OCI-LY1 (cell line): ENCODE data around the gene STK39.

Experiments
- H2AFZ ChIP-seq: fragments of 200-600 bp; sonication (generic), shearing (Covaris generic); 2 replicates; pipeline ENCODE4 v1.6.0; 2014; ENCODE audit warnings: antibody characterized with exemption, mild to moderate bottlenecking, low read length
- H3F3A ChIP-seq: fragments of 200-600 bp; sonication (generic), shearing (Covaris generic); 2 replicates; pipeline ENCODE4 v1.6.0; 2014; ENCODE audit warnings: mild to moderate bottlenecking, antibody characterized with exemption, low read length, moderate library complexity; ENCODE audit not compliant: insufficient read depth
- H3K27ac ChIP-seq: fragments of 200-600 bp; sonication (generic); 2 replicates; pipeline ENCODE4 v1.5.1; 2014; ENCODE audit warnings: low read length, mixed run types, mild to moderate bottlenecking, low read depth; ENCODE audit not compliant: poor library complexity, severe bottlenecking
- H3K27me3 ChIP-seq: fragments of 200-600 bp; sonication (generic); 2 replicates; pipeline ENCODE4 v1.6.0; 2014; ENCODE audit warnings: antibody characterized with exemption, mild to moderate bottlenecking, low read length, moderate library complexity; ENCODE audit not compliant: insufficient read depth
- H3K36me3 ChIP-seq: fragments of 200-600 bp; sonication (generic); 2 replicates; pipeline ENCODE4 v1.6.1; 2014; ENCODE audit warnings: mild to moderate bottlenecking, antibody characterized with exemption, low read length, moderate library complexity, mixed read lengths; ENCODE audit not compliant: insufficient read depth
- H3K4me1 ChIP-seq: fragments of 200-600 bp; sonication (generic); 2 replicates; pipeline ENCODE4 v1.5.1; 2014; ENCODE audit warnings: mild to moderate bottlenecking, low read length, moderate library complexity; ENCODE audit not compliant: insufficient read depth, severe bottlenecking
- H3K4me2 ChIP-seq: fragments of 200-600 bp; sonication (generic), shearing (Covaris generic); 2 replicates; pipeline ENCODE4 v1.6.1; 2014; ENCODE audit warnings: low read length
- H3K4me3 ChIP-seq: fragments of 200-600 bp; sonication (generic); 2 replicates; pipeline ENCODE4 v1.5.1; 2014; ENCODE audit warnings: low read length, low read depth, mild to moderate bottlenecking, mixed read lengths; ENCODE audit not compliant: poor library complexity, severe bottlenecking
- H3K79me2 ChIP-seq: fragments of 200-600 bp; shearing (Covaris generic); 2 replicates; pipeline ENCODE4 v1.6.1; 2016; ENCODE audit warnings: mixed run types, low read length, mixed read lengths; ENCODE audit not compliant: insufficient read depth
- H3K9ac ChIP-seq: fragments of 200-600 bp; sonication (generic), shearing (Covaris generic); 2 replicates; pipeline ENCODE4 v1.6.1; 2014; ENCODE audit warnings: mild to moderate bottlenecking, low read length, mixed read lengths
- H3K9me2 ChIP-seq: fragments of 200-600 bp; sonication (generic), shearing (Covaris generic); 2 replicates; pipeline ENCODE4 v1.6.1; 2014; ENCODE audit warnings: low read depth, mild to moderate bottlenecking, low read length, mixed read lengths
- H3K9me3 ChIP-seq: fragments of 200-600 bp; shearing (Covaris generic); 2 replicates; pipeline ENCODE4 v1.6.1; 2014; ENCODE audit warnings: low read length, mixed read lengths
- H4K20me1 ChIP-seq: fragments of 200-600 bp; sonication (generic), shearing (Covaris generic); 2 replicates; pipeline ENCODE4 v1.6.0; 2016; ENCODE audit warnings: mild to moderate bottlenecking, low read length; ENCODE audit not compliant: insufficient read depth
- CTCF ChIP-seq: fragments of 200-600 bp; sonication (generic), shearing (Covaris generic); IDR thresholded peaks from 2 replicates; pipeline ENCODE4 v1.5.1; 2017; ENCODE audit warnings: mild to moderate bottlenecking, antibody characterized with exemption, low read length, moderate library complexity, mixed read lengths
- EZH2 ChIP-seq: fragments of 200-600 bp; sonication (generic), shearing (Covaris generic); IDR thresholded peaks from 2 replicates; pipeline ENCODE4 v1.8.0; 2017; ENCODE audit warnings: borderline replicate concordance, mixed run types, mild to moderate bottlenecking, antibody characterized with exemption, low read length, moderate library complexity, mixed read lengths

Gene STK39

GRCh38 chr2:168006498-168006897, 240.9 kb downstream of the STK39 start:
- H3F3A ChIP-seq: no peaks in the 10 kb centered on the region
- H3K27me3 ChIP-seq: no peaks in the 10 kb centered on the region
- no peaks in the 10 kb centered on the region for H3K4me1 ChIP-seq
- H3K9me3 ChIP-seq: no peaks in the 10 kb centered on the region
- no peak overlapping the region for H3K4me2 ChIP-seq
- no peak overlapping the region for H2AFZ ChIP-seq
- H4K20me1 ChIP-seq: no peaks in the 10 kb centered on the region
- H3K27ac ChIP-seq: no peak overlapping the region
- TF ChIP-seq CTCF: no peak
- no peak for TF ChIP-seq EZH2
- H3K36me3 ChIP-seq: peaks cover 33% of the 10 kb centered on the region
- H3K9ac ChIP-seq: no peak overlapping the region
- no peaks in the 10 kb centered on the region for H3K79me2 ChIP-seq
- H3K4me3 ChIP-seq: no peak overlapping the region
- H3K9me2 ChIP-seq: no peaks in the 10 kb centered on the region

GRCh38 chr2:168005586-168005985, 241.8 kb downstream of the STK39 start:
- H3K79me2 ChIP-seq: no peaks in the 10 kb centered on the region
- no peak overlapping the region for H2AFZ ChIP-seq
- no peaks in the 10 kb centered on the region for H3K4me1 ChIP-seq
- H3K4me3 ChIP-seq: no peak overlapping the region
- H3F3A ChIP-seq: no peaks in the 10 kb centered on the region
- TF ChIP-seq EZH2 (no peak), CTCF (no peak)
- no peaks in the 10 kb centered on the region for H3K9me2 ChIP-seq
- H3K36me3 ChIP-seq: peaks cover 32% of the 10 kb centered on the region
- H4K20me1 ChIP-seq: no peaks in the 10 kb centered on the region
- H3K27me3 ChIP-seq: no peaks in the 10 kb centered on the region
- no peaks in the 10 kb centered on the region for H3K9me3 ChIP-seq
- H3K9ac ChIP-seq: no peak overlapping the region
- H3K4me2 ChIP-seq: no peak overlapping the region
- no peak overlapping the region for H3K27ac ChIP-seq

- Histone ChIP-seq H3K27me3 (no peaks in the 10 kb centered on the region), H3K27ac (no peak overlapping the region), H3K9ac (no peak overlapping the region), H3F3A (no peaks in the 10 kb centered on the region), H2AFZ (no peak overlapping the region), H3K4me1 (no peaks in the 10 kb centered on the region), H3K4me3 (no peak overlapping the region), H3K79me2 (no peaks in the 10 kb centered on the region), H4K20me1 (no peaks in the 10 kb centered on the region), H3K9me2 (no peaks in the 10 kb centered on the region), H3K36me3 (peaks cover 30% of the 10 kb centered on the region), H3K4me2 (no peak overlapping the region), H3K9me3 (no peaks in the 10 kb centered on the region)
- no peak for TF ChIP-seq EZH2
Measured at GRCh38 chr2:168003876-168004275, 243.5 kb downstream of the STK39 start.

GRCh38 chr2:168002021-168002553, 245.3 kb downstream of the STK39 start:
- Histone ChIP-seq H3K4me1 (no peaks in the 10 kb centered on the region), H3K9me2 (no peaks in the 10 kb centered on the region), H3K9me3 (no peaks in the 10 kb centered on the region), H3K9ac (no peak overlapping the region), H3K4me3 (no peak overlapping the region), H3K4me2 (no peak overlapping the region), H3K36me3 (peaks cover 14% of the 10 kb centered on the region), H3F3A (no peaks in the 10 kb centered on the region), H3K27me3 (no peaks in the 10 kb centered on the region), H4K20me1 (no peaks in the 10 kb centered on the region), H3K27ac (no peak overlapping the region), H3K79me2 (no peaks in the 10 kb centered on the region), H2AFZ (no peak overlapping the region)
- no peak for TF ChIP-seq EZH2
